Neuron (in vitro differentiated cells): ENCODE results near the gene NUAK1.

Experiments used
- H2AFZ ChIP-seq: one replicate; pipeline ENCODE4 v1.6.1; 2013; ENCODE audit warnings: low read depth, mild to moderate bottlenecking, inconsistent platforms, low read length, moderate library complexity
- H3K27me3 ChIP-seq: one replicate; pipeline ENCODE4 v1.6.1; 2013; ENCODE audit warnings: low read length; ENCODE audit not compliant: insufficient read depth
- H3K36me3 ChIP-seq: one replicate; pipeline ENCODE4 v1.6.1; 2013; ENCODE audit warnings: low read length; ENCODE audit not compliant: insufficient read depth
- H3K4me1 ChIP-seq: one replicate; pipeline ENCODE4 v1.6.1; 2013; ENCODE audit warnings: low read length; ENCODE audit not compliant: insufficient read depth
- H3K4me3 ChIP-seq: 2 replicates; pipeline ENCODE4 v1.5.1; 2013; ENCODE audit warnings: mild to moderate bottlenecking, low read length, moderate library complexity
- H3K9me3 ChIP-seq: one replicate; pipeline ENCODE4 v1.6.1; 2013; ENCODE audit warnings: low read length

Gene NUAK1

GRCh38 chr12:106073179-106073578 lies 65.6 kb downstream of the NUAK1 start:
- peaks cover 6% of the 10 kb centered on the region for H3K9me3 ChIP-seq
- H3K4me3 ChIP-seq: no peak overlapping the region
- H2AFZ ChIP-seq: no peak overlapping the region
- H3K27me3 ChIP-seq: no peaks in the 10 kb centered on the region
- peaks cover 80% of the 10 kb centered on the region for H3K36me3 ChIP-seq
- peaks cover 46% of the 10 kb centered on the region for H3K4me1 ChIP-seq

GRCh38 chr12:106072751-106073150 lies 66.0 kb downstream of the NUAK1 start:
- H3K9me3 ChIP-seq: peaks cover 6% of the 10 kb centered on the region
- peaks cover 80% of the 10 kb centered on the region for H3K36me3 ChIP-seq
- H3K4me3 ChIP-seq: no peak overlapping the region
- H3K4me1 ChIP-seq: peaks cover 42% of the 10 kb centered on the region
- H2AFZ ChIP-seq: no peak overlapping the region
- no peaks in the 10 kb centered on the region for H3K27me3 ChIP-seq

GRCh38 chr12:106071686-106072085 lies 67.1 kb downstream of the NUAK1 start:
- Histone ChIP-seq H3K4me3 (no peak overlapping the region), H3K27me3 (no peaks in the 10 kb centered on the region), H2AFZ (no peak overlapping the region), H3K9me3 (peaks cover 8% of the 10 kb centered on the region), H3K4me1 (peaks cover 32% of the 10 kb centered on the region), H3K36me3 (peaks cover 80% of the 10 kb centered on the region)

- H3K27me3 ChIP-seq: no peaks in the 10 kb centered on the region
- H3K4me3 ChIP-seq: no peak overlapping the region
- peaks cover 21% of the 10 kb centered on the region for H3K4me1 ChIP-seq
- H3K9me3 ChIP-seq: peaks cover 8% of the 10 kb centered on the region
- peaks cover 82% of the 10 kb centered on the region for H3K36me3 ChIP-seq
- H2AFZ ChIP-seq: no peak overlapping the region
Observed at GRCh38 chr12:106070611-106071010, 68.1 kb downstream of the NUAK1 start.

- no peak overlapping the region for H2AFZ ChIP-seq
- H3K4me1 ChIP-seq: peaks cover 16% of the 10 kb centered on the region
- H3K27me3 ChIP-seq: no peaks in the 10 kb centered on the region
- peaks cover 8% of the 10 kb centered on the region for H3K9me3 ChIP-seq
- H3K36me3 ChIP-seq: peaks cover 84% of the 10 kb centered on the region
- no peak overlapping the region for H3K4me3 ChIP-seq
Observed at GRCh38 chr12:106070147-106070546, 68.6 kb downstream of the NUAK1 start.

GRCh38 chr12:106068296-106068695 lies 70.5 kb downstream of the NUAK1 start:
- Histone ChIP-seq H3K4me3 (no peak overlapping the region), H3K27me3 (no peaks in the 10 kb centered on the region), H3K9me3 (peaks cover 8% of the 10 kb centered on the region), H2AFZ (no peak overlapping the region), H3K36me3 (peaks cover 96% of the 10 kb centered on the region), H3K4me1 (no peaks in the 10 kb centered on the region)

- Histone ChIP-seq H2AFZ (no peak overlapping the region), H3K9me3 (peaks cover 8% of the 10 kb centered on the region), H3K36me3 (peaks cover 93% of the 10 kb centered on the region), H3K4me1 (no peaks in the 10 kb centered on the region), H3K4me3 (no peak overlapping the region), H3K27me3 (no peaks in the 10 kb centered on the region)
Observed at GRCh38 chr12:106067606-106068205, 71.0 kb downstream of the NUAK1 start.

GRCh38 chr12:106066726-106067325 lies 71.9 kb downstream of the NUAK1 start:
- H2AFZ ChIP-seq: no peak overlapping the region
- peaks cover 8% of the 10 kb centered on the region for H3K9me3 ChIP-seq
- peaks cover 85% of the 10 kb centered on the region for H3K36me3 ChIP-seq
- H3K4me1 ChIP-seq: no peaks in the 10 kb centered on the region
- no peaks in the 10 kb centered on the region for H3K27me3 ChIP-seq
- H3K4me3 ChIP-seq: no peak overlapping the region

GRCh38 chr12:106066051-106066705 lies 72.6 kb downstream of the NUAK1 start:
- peaks cover 78% of the 10 kb centered on the region for H3K36me3 ChIP-seq
- no peak overlapping the region for H2AFZ ChIP-seq
- no peaks in the 10 kb centered on the region for H3K27me3 ChIP-seq
- no peak overlapping the region for H3K4me3 ChIP-seq
- H3K4me1 ChIP-seq: no peaks in the 10 kb centered on the region
- peaks cover 8% of the 10 kb centered on the region for H3K9me3 ChIP-seq

GRCh38 chr12:106065506-106065905 lies 73.2 kb downstream of the NUAK1 start:
- H3K4me1 ChIP-seq: no peaks in the 10 kb centered on the region
- H3K36me3 ChIP-seq: peaks cover 72% of the 10 kb centered on the region
- no peaks in the 10 kb centered on the region for H3K27me3 ChIP-seq
- H2AFZ ChIP-seq: no peak overlapping the region
- H3K4me3 ChIP-seq: no peak overlapping the region
- peaks cover 6% of the 10 kb centered on the region for H3K9me3 ChIP-seq

GRCh38 chr12:106064721-106065021 lies 74.1 kb downstream of the NUAK1 start:
- Histone ChIP-seq H3K9me3 (peaks cover 3% of the 10 kb centered on the region), H3K4me3 (no peak overlapping the region), H3K4me1 (no peaks in the 10 kb centered on the region), H2AFZ (no peak overlapping the region), H3K27me3 (no peaks in the 10 kb centered on the region), H3K36me3 (peaks cover 63% of the 10 kb centered on the region)

GRCh38 chr12:106063826-106064720 lies 74.7 kb downstream of the NUAK1 start:
- Histone ChIP-seq H3K36me3 (peaks cover 57% of the 10 kb centered on the region), H3K9me3 (peaks cover 3% of the 10 kb centered on the region), H2AFZ (no peak overlapping the region), H3K27me3 (no peaks in the 10 kb centered on the region), H3K4me1 (no peaks in the 10 kb centered on the region), H3K4me3 (no peak overlapping the region)

GRCh38 chr12:106062693-106063092 lies 76.1 kb downstream of the NUAK1 start:
- no peak overlapping the region for H3K4me3 ChIP-seq
- peaks cover 43% of the 10 kb centered on the region for H3K36me3 ChIP-seq
- no peak overlapping the region for H2AFZ ChIP-seq
- H3K4me1 ChIP-seq: no peaks in the 10 kb centered on the region
- H3K9me3 ChIP-seq: peaks cover 2% of the 10 kb centered on the region
- no peaks in the 10 kb centered on the region for H3K27me3 ChIP-seq
